NK-92 treated with Interleukin-12 subunit alpha and Interleukin-12 subunit beta, amount 100 ng/mL, for 24 hours (cell line): ENCODE results near the gene PCAT7.

Experiments
- DNase-seq: peaks from one replicate; lab custom pipeline; 2025; lab: John Stamatoyannopoulos, UW

Gene PCAT7

DNA sequence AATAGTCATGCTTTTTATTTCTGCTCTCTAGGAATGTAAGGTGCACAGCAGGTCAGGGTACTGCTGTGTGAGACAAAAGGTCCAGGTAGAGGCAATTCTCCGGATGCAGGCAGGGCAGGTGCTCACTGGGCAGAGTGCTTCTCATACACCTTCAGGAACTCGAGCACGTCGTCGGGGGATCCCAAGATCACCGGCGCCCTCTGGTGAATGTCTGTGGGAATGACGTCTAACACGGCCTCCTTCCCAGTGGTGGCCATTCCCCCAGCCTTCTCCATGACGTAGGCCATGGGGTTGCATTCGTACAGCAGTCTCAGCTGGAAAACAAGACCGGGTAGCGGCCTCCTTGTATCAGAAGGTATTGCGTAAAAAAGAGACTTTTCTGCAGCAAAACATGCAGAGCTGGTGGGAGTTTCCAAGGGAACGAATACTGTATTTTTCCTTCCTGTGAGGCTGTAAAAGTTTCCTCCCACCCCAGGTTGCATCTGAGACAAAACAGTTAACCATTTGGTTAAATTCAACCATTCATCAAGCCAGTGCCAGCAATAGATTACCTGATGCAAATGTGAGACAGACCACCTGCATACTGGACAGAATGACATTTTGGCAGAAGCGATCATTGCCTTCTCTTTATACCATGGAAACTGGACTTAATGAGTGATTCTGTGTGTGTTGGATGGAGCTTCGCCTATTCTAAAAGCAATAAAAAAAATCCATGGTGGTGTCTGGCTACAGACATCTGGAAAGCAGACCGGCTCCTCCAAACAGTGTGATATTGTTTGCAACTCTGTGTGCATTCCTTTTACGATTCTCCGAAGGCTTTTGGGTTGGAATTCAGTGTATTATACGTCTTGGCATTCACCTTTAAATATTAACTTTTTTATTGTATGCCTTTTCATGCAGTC is 48.6 kb downstream of the PCAT7 start:
- peak; percentile 15 for DNase-seq

DNA sequence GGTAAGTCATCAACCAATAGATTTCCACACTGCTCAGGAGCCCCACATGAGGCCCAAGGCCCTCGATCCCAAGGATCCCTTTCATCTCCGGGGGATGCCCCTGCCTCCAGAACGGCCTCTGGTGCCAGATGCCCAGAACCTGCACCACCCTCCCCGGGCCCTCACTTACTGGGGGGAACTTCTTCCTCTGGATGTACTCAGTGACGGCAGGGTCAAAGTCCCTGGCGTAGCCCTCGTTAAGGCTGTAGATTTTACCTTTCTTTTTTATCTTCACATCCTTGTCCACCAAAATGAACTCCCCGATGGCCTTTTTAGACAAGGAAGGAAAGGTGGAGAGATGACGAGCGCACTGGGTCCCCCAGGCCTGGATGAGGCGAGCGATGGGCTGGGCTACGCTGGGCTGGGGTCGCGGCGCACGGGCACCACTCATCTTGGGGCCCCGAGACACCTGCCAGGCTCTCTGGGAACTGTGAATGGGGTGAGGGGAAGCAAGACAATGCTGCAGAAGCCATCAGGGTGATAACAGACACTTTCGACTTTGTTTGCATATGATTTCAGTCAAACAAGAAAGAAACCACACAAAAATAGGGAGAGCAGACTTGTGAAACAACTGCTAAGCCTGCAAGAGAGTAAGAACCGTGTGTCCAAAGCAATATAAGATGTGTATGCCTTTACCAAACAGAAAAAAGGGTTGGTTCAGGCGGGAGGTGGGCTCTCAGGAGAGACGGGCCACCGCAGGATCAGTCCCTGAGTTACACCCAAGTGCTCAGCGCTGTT is 52.0 kb downstream of the PCAT7 start:
- no peak for DNase-seq

DNA sequence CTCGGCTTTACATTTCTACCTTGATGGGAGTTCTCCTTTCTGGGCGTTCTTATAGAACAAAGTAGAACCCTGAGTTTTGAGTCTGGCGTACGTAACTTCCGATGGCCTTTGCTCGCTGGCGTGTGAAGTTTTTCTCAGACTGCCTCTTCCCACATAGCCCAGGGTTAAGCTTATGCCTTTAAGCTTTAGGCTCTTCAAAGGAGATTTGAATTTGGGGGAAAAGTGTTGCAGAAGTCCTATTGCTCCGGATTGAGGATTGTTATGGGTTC is 52.5 kb downstream of the PCAT7 start:
- DNase-seq, result no peak

GRCh38 chr9:94610181-94610606 is 55.3 kb downstream of the PCAT7 start:
- DNase-seq, result no peak

GRCh38 chr9:94611638-94612068 is 56.8 kb downstream of the PCAT7 start:
- peak; percentile 9 for DNase-seq

GRCh38 chr9:94612071-94612470 is 57.2 kb downstream of the PCAT7 start:
- no peak for DNase-seq

- no peak for DNase-seq
These were observed 58.1 kb downstream of the PCAT7 start for GRCh38 chr9:94613003-94613402.

GRCh38 chr9:94619026-94619425 is 64.1 kb downstream of the PCAT7 start:
- DNase-seq, result no peak
